HG02870 (cell line): ENCODE results near the gene PDE6B.
"Not testable (repeated sequence)": the region's sequence is repeated elsewhere in the genome, so short reads cannot be mapped to it uniquely, and the experiment has no call there.

Source experiments
- ATAC-seq: cut with Tn5 transposase; IDR thresholded peaks from one replicate; pipeline ENCODE4 v1.9.1; 2021; ENCODE audit warnings: mild to moderate bottlenecking, moderate library complexity; ENCODE audit not compliant: unreplicated experiment

Gene PDE6B

DNA sequence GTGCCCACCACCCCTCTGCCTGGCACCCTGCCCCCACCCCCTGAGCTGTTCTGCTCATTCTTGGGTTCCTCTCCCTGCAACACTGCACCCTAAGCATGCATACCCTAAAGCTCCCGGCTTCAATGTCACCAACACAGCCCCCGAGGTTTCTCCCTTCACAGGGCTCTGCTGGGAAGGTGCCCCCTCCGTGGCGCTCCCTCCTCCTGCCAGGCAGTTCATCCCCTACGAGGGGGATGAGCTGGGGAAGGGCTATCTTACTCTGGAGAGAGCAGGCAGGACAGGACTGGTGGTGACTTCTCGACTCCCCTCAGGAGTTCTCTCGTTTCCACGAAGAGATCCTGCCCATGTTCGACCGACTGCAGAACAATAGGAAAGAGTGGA is 42.2 kb downstream of the PDE6B start:
- no peak for ATAC-seq

GRCh38 chr4:668219-668618 is 42.8 kb downstream of the PDE6B start:
- not testable (repeated sequence) for ATAC-seq

DNA sequence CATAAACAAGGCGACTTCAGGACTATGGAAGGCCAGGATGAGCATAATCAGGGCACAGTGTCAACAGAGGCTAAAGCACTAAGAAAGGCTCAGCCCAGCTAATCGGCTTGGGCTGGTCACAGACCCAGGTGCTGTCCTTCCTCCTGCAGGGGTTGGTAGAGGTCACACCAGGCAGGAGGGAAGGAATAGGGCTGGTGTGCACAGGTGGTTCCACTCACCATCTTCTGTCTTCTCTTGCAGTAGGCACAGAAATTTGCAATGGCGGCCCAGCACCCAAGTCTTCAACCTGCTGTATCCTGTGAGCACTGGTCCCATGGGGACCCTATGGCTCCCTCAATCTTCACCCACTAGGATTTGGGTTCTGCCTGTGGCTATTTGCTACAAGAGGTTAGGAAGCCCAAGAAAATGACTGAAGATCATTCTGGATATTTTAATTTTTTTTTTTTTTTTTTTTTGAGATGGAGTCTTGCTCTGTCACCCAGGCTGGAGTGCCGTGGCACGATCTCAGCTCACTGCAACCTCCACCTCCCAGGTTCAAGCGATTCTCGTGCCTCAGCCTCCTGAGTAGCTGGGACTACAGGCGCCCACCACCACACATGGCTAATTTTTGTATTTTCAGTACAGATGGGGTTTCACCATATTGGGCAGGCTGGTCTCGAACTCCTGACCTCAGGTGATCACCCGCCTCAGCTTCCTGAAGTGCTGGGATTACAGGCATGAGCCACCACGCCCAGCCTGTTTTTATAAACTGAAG is 44.6 kb downstream of the PDE6B start:
- ATAC-seq, result not testable (repeated sequence)

GRCh38 chr4:671769-672168 is 46.4 kb downstream of the PDE6B start:
- no peak for ATAC-seq

DNA sequence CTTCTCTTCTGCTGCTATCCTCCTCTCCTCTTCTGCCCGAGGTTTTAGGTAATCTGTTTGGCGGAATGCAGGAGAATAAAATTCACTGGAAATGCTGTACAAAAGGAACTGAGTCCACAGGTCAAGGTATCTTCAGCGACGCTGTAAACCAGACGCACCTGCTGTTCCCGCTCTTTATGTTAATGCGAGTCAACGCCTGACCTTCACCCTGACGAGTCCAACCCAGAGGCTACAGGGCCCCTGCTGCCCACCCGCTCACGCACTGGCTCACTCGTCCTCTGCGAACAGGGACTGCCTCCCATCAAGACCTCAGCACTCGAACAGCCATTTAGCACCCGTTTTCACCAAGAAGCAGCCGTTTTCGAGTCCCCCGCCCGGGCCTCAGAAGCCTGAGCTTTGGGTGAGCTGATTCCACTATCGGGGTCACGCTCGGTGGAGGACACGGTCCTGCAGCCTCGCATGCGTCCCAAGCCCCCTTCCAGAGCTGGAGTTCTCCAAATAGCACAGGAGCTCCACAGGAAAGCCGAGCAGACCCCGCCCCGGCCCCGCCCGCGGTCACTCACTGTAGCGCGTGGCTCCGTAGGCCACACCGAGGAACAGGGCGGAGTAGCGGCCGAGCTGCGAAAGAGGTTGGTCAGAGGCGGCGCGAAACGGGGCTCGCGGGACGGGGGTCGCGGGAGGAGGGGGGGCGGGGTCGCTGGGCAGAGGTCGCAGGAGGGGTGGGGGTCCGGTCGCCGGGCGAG is 48.1 kb downstream of the PDE6B start:
- no peak for ATAC-seq

DNA sequence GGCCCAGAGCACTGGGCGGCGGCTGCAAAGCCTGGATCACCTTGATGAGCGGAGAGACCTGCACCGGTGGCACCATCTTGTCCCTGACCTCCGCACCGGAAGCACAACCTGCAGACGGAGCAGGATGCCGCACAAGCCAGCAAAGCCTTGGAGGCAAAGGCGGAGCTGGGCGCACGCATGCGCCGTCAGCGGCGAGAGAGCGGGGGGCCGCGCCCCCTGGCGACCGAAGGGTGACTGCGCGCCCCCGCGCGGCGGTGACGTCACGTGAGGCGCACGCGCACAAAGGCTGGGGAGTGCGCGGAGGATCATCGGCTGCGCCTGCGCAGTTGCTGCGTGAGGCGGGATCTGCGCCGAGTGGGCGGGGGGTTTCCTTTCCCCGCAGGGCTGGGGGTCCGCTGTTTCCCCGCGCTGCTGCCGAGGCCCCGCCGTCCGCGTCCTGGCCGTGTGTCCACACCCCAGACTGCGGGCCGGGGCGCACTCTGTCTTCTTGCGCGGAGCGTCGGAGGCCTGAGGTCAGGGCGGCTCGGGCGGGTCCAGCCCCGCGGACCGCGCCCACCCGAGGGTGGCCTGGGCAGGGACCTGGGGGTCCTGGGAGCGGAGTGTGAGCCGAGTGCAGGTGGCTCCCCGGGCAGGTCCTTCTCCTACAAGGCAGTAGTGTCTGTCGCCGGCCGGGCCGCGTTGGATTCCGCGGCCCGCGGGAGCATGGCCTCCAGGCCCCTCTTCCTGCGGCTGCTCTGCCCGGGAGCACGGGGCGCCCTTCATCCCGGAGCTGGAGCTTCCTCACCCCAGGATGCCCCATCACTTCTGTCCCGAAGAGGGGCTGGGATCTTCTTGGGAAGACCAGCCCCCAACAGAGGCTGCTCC is 49.0 kb downstream of the PDE6B start, which contains the start of the genes ATP5ME and MYL5:
Gene ATP5ME (minus strand): TSS at position 105 of the 864 bp plus-strand sequence. CDS start 29 bp downstream, at position 76.
Gene MYL5 (plus strand): TSS at position 371 of the 864 bp plus-strand sequence. CDS start 3,485 bp downstream, outside the sequence.
- ATAC-seq, result peak; percentile 72

DNA sequence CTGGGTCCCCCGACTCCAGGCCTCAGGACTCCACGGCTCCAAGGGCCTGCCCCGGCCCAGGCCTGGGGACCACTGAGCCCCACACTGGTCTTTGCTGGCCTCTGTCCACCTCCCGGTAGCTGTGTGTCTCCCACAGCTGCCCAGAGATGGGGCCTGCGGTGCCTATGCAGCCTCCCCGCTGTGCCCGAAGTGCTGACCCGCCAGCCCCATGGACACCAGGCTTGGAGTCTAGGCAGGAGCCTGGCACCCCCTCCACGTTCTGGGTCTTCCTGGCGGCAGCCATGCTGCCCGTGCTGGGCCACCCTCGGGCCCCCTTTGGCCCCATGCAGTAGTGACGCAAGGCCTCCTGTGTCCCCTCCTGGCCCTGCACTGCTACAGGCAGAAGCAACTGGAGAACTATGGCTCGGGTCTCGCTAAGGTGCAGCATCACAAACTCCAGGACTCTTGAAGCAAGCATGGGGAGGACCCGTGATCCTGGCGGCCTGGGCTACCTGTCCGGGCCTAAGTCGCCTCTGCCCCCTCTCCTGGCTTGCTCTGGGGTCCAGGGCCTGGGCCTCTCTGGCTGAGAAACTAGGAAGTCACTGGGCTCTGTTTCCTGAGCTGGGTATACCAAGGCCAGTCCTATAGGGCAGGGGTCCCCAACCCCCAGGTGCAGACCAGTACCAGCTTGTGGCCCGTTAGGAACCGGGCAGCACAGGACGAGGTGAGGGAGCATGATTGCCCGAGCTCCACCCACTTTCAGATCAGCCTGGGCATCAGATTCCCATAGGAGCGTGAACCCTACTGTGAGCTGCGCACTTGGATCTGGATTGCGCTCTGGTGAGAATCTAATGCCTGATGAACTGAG is 49.9 kb downstream of the PDE6B start:
- peak; percentile 4 for ATAC-seq

DNA sequence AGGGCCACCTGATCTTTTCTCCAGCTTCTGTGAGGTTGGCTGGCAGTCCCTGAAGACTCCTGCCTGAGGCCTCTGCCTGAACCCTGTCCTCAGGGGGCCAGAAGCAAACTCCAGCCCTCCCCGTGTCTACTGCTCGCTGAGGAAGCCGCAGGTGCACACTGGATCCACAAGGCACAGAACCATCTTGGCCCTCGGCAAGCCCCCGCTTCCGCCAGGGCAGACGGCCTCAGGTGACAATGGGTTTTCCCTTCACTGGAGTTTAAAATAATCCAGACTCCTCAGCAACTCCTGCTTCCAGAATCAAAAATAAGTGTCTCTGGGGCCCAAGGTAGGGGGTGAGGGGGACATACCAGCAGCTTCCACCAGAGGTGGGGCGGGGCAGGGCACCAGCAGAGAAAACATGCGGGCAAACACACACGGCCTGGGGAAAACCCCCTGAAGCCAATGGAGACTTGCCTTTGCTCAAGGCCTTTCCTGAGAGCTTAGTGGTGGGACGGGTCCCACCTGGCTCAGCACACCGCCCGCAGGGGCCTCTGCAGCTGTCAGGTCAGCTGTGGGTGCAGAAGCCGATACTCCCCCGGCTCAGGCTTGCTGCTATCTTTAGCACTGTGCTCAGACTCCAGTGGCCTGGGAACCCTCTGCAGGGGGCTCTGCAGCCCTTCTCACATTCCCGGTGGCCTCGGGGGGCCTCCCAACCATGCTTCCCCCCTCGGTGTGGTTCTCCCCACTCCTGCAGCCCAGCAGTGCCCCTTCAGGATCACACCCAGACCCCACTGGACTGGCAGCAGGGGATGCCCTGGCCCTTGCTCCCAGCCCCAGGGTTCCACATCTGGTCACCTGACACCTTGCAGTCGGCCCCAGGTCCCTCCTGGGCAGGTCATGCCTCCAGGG is 50.9 kb downstream of the PDE6B start:
- peak; percentile 30 for ATAC-seq

DNA sequence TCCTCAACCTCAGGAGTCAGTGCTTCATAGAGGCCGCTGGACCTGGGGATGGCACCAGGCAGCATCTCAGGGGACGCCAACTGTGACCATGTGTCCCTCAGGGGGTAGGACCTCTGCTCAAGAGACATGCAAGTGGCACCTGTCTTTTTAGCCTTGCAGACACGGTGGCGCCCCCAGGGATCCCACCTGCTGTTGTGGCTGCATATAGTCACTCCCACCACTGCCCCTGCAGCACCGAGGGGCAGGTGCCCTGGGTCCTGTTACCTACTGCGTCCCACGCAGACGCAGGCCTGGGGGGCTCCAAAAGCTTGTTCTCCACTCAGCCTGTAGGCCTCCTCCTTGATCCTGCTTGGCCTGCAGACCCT is 51.5 kb downstream of the PDE6B start:
- ATAC-seq, result no peak

DNA sequence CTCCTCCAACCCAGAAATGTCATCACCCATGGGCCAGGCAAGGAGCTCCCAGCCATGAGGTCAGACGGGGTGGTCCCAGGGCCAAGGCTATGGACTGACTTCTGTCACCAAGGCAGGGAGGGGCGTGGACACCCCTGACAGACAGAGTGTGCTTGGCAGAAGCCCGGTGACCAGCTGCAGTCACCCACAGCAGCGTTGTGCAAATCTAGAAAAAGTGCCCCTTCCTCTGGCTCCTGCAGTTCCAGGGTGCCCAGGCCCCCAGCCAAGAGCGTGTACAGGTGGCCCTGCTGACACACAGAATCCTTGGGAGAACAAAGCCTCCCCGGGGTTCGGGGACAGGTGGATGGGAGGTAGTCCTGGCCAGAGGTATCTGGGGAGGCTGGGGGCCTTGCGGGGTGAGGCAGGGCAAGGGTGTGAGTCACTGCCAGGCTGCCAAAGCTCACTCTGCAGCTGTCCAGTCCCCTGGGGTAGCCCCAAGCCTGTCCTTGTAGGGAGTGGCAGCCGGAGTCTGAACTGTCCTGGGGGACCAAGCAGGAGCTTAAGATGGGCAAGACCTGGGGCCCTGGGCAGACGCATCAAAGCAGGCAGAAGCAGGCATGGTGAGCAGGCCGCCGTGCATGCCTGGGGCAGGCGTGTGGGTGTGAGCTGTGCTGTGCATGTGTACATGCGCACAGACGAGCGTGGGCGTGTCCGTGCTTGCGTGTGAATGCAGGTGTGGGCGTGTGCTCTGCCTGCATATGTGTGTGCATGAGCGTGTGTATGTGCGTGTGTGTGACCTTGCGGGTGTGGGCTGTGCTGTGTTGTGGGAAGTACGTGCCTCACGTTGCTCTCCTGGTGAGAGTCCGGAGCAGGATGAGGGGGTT is 52.3 kb downstream of the PDE6B start:
- ATAC-seq, result no peak

- no peak for ATAC-seq
These were observed 53.1 kb downstream of the PDE6B start for GRCh38 chr4:678331-679103.

GRCh38 chr4:679104-679481 is 53.7 kb downstream of the PDE6B start:
- no peak for ATAC-seq

DNA sequence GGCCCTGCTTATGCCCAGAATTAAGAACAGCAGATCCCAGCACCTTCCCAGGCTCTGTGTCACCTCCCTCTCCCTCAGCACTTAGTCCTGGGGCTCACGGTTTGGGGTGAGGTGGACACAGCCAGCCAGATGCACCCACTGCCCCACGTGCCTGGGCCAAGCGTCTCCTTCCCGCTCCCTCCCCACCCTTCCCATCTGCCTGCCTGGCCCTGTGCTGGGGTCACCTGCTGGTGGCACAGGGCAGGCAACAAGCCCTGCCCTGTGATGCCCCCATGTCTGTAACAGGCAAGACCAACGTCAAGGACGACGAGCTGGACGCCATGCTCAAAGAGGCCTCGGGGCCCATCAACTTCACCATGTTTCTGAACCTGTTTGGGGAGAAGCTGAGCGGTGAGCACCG is 54.3 kb downstream of the PDE6B start:
- no peak for ATAC-seq

DNA sequence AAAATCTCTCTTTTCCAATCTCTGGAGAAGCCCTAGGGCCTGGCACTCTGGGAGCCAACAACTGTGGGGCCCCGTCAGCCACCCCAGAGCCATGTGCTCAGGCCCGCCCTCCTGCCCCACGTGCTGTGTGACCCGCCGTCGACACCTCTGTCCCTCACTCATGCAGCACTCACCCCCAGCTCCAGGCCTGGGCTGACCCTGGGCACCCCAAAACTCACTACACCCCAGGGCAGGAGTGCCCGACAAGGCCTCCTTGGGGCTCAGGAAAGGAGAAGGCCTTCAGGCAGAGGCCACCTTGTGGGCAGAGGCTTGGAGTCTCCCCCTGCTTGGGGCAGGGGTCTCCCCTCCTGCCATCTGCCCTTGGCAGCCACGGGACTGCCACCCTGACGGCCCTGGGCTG is 54.7 kb downstream of the PDE6B start:
- ATAC-seq, result no peak

GRCh38 chr4:680551-680927 is 55.2 kb downstream of the PDE6B start:
- no peak for ATAC-seq

DNA sequence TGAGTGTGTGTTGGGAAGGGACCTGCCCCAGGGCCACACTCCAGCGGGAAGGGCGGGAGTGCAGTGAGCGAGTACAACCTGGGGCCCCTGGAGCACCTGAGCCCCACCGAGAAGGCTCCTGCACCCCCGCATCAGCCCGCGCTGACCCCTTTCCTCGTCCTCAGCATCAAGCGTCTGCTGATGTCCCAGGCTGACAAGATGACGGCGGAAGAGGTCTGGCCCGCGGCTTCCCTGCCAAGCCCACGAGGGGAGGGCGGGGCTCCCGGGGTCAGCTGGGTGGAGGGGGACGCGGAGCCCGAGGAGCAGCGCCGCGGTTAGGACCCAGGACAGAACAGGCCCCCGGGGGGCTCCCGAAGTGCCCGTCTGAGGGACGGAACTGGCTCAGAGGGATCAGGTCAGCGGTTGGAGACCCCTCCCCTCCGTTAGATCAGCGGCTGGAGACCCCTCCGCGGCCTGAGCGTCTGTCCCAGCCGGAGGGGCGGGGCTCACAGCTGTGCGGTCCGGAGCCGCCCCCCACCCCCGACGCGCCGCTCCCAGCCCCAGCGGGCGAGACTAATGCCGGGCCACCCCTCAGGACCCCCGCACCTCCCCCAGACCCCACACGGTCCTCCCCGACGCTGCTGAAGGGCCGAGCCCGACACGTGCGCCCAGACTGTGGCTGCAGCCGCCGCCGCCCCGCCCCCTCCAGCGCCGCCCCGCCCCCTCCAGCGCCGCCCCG is 55.7 kb downstream of the PDE6B start:
- no peak for ATAC-seq
